SK-N-SH treated with all-trans-retinoic acid at 6 μM for 48 hours (cell line): ENCODE data around the gene SPRR2G.

Experiments
- ATAC-seq: fragments of 200-7000 bp; cut with Tn5 transposase; 3 replicates; pipeline ENCODE4 v1.9.1; 2020; ENCODE audit warnings: mild to moderate bottlenecking, moderate library complexity
- ARNTL ChIP-seq: fragments of 450-650 bp; formaldehyde crosslinking; IDR thresholded peaks from 2 replicates; pipeline ENCODE4 v1.5.0; 2020; ENCODE audit warnings: low read depth, mild to moderate bottlenecking, moderate library complexity, borderline replicate concordance
- BACH2 ChIP-seq: fragments of 250-450 bp; sonication (Bioruptor Pico); IDR thresholded peaks from 2 replicates; pipeline ENCODE4 v1.9.0; 2021; ENCODE audit warnings: mild to moderate bottlenecking, borderline replicate concordance
- CREB5 ChIP-seq: fragments of 250-450 bp; sonication (Bioruptor Pico); IDR thresholded peaks from 2 replicates; pipeline ENCODE4 v1.5.1; 2020; ENCODE audit warnings: low read depth, mild to moderate bottlenecking, moderate library complexity
- CSDC2 ChIP-seq: fragments of 250-450 bp; sonication (Bioruptor Pico); IDR thresholded peaks from 2 replicates; pipeline ENCODE4 v1.5.0; 2020; ENCODE audit warnings: mild to moderate bottlenecking, moderate library complexity
- CSRNP3 ChIP-seq: fragments of 250-450 bp; sonication (Bioruptor Pico); IDR thresholded peaks from 2 replicates; pipeline ENCODE4 v1.5.1; 2021; ENCODE audit warnings: mild to moderate bottlenecking, moderate library complexity
- ESRRG ChIP-seq: fragments of 250-450 bp; sonication (Bioruptor Pico); IDR thresholded peaks from 2 replicates; pipeline ENCODE4 v1.6.1; 2021; ENCODE audit warnings: mild to moderate bottlenecking
- GLIS3 ChIP-seq: fragments of 250-450 bp; sonication (Bioruptor Pico); IDR thresholded peaks from 2 replicates; pipeline ENCODE4 v1.5.0; 2020; ENCODE audit warnings: mild to moderate bottlenecking, moderate library complexity
- ISL1 ChIP-seq: fragments of 250-450 bp; sonication (Bioruptor Pico); IDR thresholded peaks from 2 replicates; pipeline ENCODE4 v2.1.2; 2022; ENCODE audit warnings: mild to moderate bottlenecking, moderate library complexity
- OSR1 ChIP-seq: fragments of 250-450 bp; sonication (Bioruptor Pico); IDR thresholded peaks from 2 replicates; pipeline ENCODE4 v1.8.0; 2022; ENCODE audit warnings: moderate library complexity, mild to moderate bottlenecking, inconsistent platforms
- PATZ1 ChIP-seq: fragments of 250-450 bp; sonication (Bioruptor Pico); IDR thresholded peaks from 2 replicates; pipeline ENCODE4 v1.8.0; 2020; ENCODE audit warnings: mild to moderate bottlenecking, moderate library complexity, borderline replicate concordance
- PPARA ChIP-seq: fragments of 250-450 bp; sonication (Bioruptor Pico); IDR thresholded peaks from 2 replicates; pipeline ENCODE4 v1.5.0; 2020; ENCODE audit warnings: mild to moderate bottlenecking, borderline replicate concordance
- RARB ChIP-seq: fragments of 250-450 bp; sonication (Bioruptor Pico); IDR thresholded peaks from 2 replicates; pipeline ENCODE4 v1.8.0; 2021; ENCODE audit warnings: mild to moderate bottlenecking, moderate library complexity
- SNAI2 ChIP-seq: fragments of 250-450 bp; sonication (Bioruptor Pico); IDR thresholded peaks from 2 replicates; pipeline ENCODE4 v1.5.0; 2020; ENCODE audit warnings: mild to moderate bottlenecking, moderate library complexity
- TOX ChIP-seq: fragments of 250-450 bp; sonication (Bioruptor Pico); IDR thresholded peaks from 2 replicates; pipeline ENCODE4 v1.8.0; 2021; ENCODE audit warnings: mild to moderate bottlenecking, moderate library complexity, borderline replicate concordance
- ZC3H10 ChIP-seq: fragments of 250-450 bp; sonication (Bioruptor Pico); IDR thresholded peaks from 2 replicates; pipeline ENCODE4 v1.5.1; 2021; ENCODE audit warnings: mild to moderate bottlenecking, moderate library complexity
- ZFP3 ChIP-seq: fragments of 250-450 bp; sonication (Bioruptor Pico); IDR thresholded peaks from 2 replicates; pipeline ENCODE4 v1.5.0; 2020; ENCODE audit warnings: mild to moderate bottlenecking, moderate library complexity
- ZFP30 ChIP-seq: fragments of 450-650 bp; formaldehyde crosslinking; IDR thresholded peaks from 2 replicates; pipeline ENCODE4 v1.5.0; 2022; ENCODE audit warnings: mild to moderate bottlenecking, moderate library complexity
- ZNF565 ChIP-seq: fragments of 450-650 bp; formaldehyde crosslinking; conservative IDR thresholded peaks from 2 replicates; pipeline ENCODE4 v1.5.0; 2020; ENCODE audit warnings: low read depth, mild to moderate bottlenecking, moderate library complexity
- ZNF70 ChIP-seq: fragments of 450-650 bp; formaldehyde crosslinking; IDR thresholded peaks from 2 replicates; pipeline ENCODE4 v1.5.0; 2020; ENCODE audit warnings: mild to moderate bottlenecking, moderate library complexity
- ZNF8 ChIP-seq: fragments of 450-650 bp; formaldehyde crosslinking; IDR thresholded peaks from 2 replicates; pipeline ENCODE4 v1.5.0; 2020; ENCODE audit warnings: mild to moderate bottlenecking, moderate library complexity
- TF ChIP-seq, protein P1 (sequence below): fragments of 250-450 bp; sonication (Bioruptor Pico); IDR thresholded peaks from 2 replicates; pipeline ENCODE4 v1.8.0; 2021; ENCODE audit warnings: low read depth, mild to moderate bottlenecking, moderate library complexity, borderline replicate concordance

SPRR2G gene

GRCh38 chr1:153141377-153141776 is 9.3 kb downstream of the SPRR2G start:
- no peak for ATAC-seq
- TF ChIP-seq ARNTL (CRISPR knock-in tag) = no peak
- no peak for TF ChIP-seq BACH2 (CRISPR knock-in tag)
- TF ChIP-seq TOX (CRISPR knock-in tag) = no peak
- no peak for TF ChIP-seq CREB5 (CRISPR knock-in tag)
- no peak for TF ChIP-seq ZC3H10 (CRISPR knock-in tag)
- no peak for TF ChIP-seq PPARA (CRISPR knock-in tag)
- TF ChIP-seq ZFP30 (CRISPR knock-in tag) = no peak
- TF ChIP-seq ZNF8 (CRISPR knock-in tag) = no peak
- TF ChIP-seq RARB (CRISPR knock-in tag) = no peak
- TF ChIP-seq, protein P1, sequence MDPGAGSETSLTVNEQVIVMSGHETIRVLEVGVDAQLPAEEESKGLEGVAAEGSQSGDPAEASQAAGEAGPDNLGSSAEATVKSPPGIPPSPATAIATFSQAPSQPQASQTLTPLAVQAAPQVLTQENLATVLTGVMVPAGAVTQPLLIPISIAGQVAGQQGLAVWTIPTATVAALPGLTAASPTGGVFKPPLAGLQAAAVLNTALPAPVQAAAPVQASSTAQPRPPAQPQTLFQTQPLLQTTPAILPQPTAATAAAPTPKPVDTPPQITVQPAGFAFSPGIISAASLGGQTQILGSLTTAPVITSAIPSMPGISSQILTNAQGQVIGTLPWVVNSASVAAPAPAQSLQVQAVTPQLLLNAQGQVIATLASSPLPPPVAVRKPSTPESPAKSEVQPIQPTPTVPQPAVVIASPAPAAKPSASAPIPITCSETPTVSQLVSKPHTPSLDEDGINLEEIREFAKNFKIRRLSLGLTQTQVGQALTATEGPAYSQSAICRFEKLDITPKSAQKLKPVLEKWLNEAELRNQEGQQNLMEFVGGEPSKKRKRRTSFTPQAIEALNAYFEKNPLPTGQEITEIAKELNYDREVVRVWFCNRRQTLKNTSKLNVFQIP = no peak

DNA sequence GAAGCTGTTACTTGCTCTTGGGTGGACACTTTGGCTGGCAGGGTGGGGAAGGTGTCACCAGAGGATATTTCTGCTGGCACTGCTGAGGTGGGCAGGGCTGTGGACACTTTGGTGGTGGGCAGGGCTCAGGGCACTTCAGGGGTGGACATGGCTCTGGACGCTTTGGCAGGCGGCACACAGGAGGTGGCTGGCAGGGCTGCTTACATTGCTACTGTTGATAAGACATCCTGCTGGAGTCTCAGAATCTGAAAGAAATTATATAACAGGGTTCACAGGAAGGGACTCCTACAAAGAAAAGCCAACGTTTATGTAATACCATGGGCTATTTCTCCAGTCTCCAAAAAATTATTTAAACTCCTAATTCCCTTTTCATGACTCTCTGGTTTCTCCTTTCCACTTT is 10.2 kb downstream of the SPRR2G start:
- no peak for TF ChIP-seq CREB5 (CRISPR knock-in tag)
- TF ChIP-seq OSR1 = no peak
- no peak for TF ChIP-seq ZNF70 (CRISPR knock-in tag)
- TF ChIP-seq ZFP30 (CRISPR knock-in tag) = no peak
- no peak for TF ChIP-seq ZC3H10 (CRISPR knock-in tag)
- TF ChIP-seq CSRNP3 = no peak
- no peak for TF ChIP-seq ESRRG (CRISPR knock-in tag)
- no peak for TF ChIP-seq ISL1
- no peak for TF ChIP-seq ZNF565 (CRISPR knock-in tag)
- TF ChIP-seq, protein P1 = no peak
- TF ChIP-seq TOX (CRISPR knock-in tag) = no peak
- no peak for TF ChIP-seq GLIS3 (CRISPR knock-in tag)
- TF ChIP-seq ZFP3 (CRISPR knock-in tag) = no peak
- ATAC-seq = no peak

DNA sequence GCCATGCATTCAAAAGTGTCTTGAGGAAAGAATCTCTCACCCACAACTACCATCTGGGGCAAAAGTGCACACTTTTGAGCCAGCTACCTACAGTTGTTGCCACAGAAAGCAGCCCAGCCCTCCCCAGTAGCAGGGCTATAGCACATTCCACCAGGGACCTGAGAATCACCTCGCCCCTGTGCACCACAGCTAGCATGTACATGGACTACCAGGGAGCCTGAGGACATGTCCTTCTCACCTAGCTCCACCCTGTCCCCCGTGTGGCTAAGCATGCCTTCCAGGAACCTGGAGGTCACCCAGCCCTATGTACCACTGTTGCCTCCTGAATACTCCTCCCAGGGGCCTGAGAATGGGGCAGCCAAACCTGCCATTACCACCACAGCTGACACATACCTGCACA is 16.9 kb downstream of the SPRR2G start:
- no peak for ATAC-seq
- TF ChIP-seq ZNF8 (CRISPR knock-in tag) = no peak
- TF ChIP-seq BACH2 (CRISPR knock-in tag) = no peak
- TF ChIP-seq PATZ1 (CRISPR knock-in tag) = no peak
- TF ChIP-seq, protein P1 = no peak
- no peak for TF ChIP-seq CSRNP3
- TF ChIP-seq ISL1 = no peak
- no peak for TF ChIP-seq TOX (CRISPR knock-in tag)
- no peak for TF ChIP-seq ESRRG (CRISPR knock-in tag)
- no peak for TF ChIP-seq CSDC2
- TF ChIP-seq SNAI2 (CRISPR knock-in tag) = no peak
- TF ChIP-seq, all 23 proteins: peak for 0
